DMS153 (cell line): Measurements from ENCODE around the gene CATSPER2.
"Not testable (repeated sequence)": the region's sequence is repeated elsewhere in the genome, so short reads cannot be mapped to it uniquely, and the experiment has no call there.

Source experiments
- DNase-seq: peaks from one replicate; lab custom pipeline; 2025; lab: John Stamatoyannopoulos, UW

The CATSPER2 gene

DNA sequence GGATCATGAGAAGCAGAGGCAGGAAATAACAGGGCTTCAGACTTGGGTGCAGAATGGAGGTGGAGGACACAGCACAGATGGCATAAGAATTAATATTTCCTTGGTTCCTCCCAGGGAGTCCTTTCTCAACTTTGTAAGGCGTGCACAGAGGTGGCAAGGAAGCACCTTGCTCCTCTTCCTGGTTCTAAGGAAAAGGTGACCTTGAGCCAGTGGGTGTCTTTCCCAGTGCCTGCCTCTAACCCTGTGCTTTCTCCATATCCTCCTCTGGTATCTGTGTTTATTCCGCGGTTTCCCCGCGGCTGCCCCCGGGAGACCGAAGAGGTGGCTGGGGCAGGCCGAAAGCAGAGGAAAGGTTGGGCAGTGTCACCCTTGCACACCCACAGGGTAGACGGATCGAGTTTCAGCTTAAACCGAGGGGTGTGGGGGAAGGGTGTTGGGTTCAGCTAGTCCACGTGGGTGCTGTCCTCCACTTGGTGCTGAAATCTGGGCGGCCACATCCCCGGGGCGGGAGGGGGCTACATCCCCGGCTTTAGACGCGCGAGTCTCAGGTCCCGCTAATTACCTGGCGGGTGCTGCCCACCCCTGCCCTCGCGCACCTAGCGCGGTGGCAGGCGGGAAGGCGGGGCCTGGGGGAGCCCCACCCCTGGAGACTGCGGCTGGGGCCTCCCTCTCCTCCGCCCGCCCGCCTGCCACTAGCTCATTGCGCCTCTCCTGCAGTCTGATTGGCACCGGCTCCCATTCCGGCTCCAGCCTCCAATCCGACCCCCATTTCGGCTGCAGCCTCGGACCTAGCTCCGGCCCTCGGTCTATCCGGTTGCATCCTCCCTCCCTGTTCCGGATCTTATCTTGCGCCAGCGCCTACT, 55.1 kb downstream of the CATSPER2 start, which contains the start of gene CKMT1B:
Gene CKMT1B, plus strand, starts transcription at position 700 of the 863 bp plus-strand sequence. CDS start 192 bp downstream, outside the sequence.
- not testable (repeated sequence) for DNase-seq

DNA sequence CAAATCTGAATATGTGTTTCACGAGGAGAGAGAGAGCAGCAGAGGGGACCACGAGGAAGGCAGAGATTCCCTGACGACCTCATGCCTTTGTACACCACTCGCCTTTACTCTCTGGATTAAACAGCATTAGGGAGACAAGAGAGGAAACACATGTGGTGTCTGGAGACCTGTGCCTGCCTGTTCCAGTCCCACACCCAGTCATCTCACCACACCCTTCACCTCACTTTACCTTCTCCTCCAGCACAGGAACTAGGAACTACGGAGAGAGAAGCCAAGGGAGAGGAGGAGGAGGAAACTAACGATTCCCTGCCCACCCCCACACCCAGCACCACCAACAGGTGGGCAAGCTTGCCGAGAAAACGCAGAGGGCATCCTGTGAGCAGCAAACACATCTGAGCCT, 55.8 kb downstream of the CATSPER2 start:
- DNase-seq = not testable (repeated sequence)

DNA sequence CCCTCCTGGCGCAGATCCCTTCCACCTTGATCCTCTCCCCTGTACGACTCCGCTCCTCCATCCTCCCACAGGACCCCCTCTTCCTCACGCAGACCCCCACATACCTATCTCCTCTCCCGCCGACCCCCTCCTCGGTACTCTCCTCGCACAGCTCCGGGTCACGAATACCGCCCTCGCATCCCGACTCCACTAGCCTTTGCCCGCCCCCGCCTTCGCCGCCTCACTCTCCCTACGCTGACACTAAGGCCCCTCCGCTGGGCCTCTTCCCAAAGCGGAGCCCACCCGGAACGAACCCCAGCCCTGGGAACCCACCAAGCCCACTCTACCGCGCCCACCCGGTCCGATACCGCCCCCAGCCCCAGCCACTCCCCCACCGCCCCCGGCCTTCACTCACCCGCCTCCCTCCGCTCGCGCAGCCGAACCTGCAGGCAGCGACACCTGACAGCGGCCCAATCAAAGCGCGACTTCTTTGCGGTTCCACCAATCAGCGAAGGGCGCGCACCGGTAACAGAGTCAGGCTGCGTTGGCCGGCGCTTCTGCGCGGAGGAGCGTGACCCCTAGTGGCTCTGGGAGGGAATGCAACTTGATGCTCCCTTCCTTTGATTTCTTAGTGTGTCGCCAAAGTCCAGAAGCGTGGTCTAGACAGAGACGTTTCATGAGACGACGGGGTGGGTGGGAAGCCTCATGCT, 58.7 kb downstream of the CATSPER2 start, which contains the start of gene PPIP5K1:
Gene PPIP5K1, minus strand, starts transcription at position 431 of the 689 bp plus-strand sequence. CDS start 5,704 bp downstream, outside the sequence.
- DNase-seq = not testable (repeated sequence)
